HUES48 (cell line): Measurements from ENCODE around the gene FHIT.

Experiments
- H3K27ac ChIP-seq: one replicate; pipeline ENCODE4 v1.7.0; 2013; ENCODE audit warnings: low read depth, low read length, inconsistent platforms
- H3K27me3 ChIP-seq: 2 replicates; pipeline ENCODE4 v1.6.1; 2013; ENCODE audit warnings: mild to moderate bottlenecking, low read length; ENCODE audit not compliant: control insufficient read depth, insufficient read depth
- H3K36me3 ChIP-seq: 2 replicates; pipeline ENCODE4 v1.6.1; 2013; ENCODE audit warnings: low read length; ENCODE audit not compliant: control insufficient read depth, insufficient read depth
- H3K4me1 ChIP-seq: 2 replicates; pipeline ENCODE4 v1.6.1; 2013; ENCODE audit warnings: mild to moderate bottlenecking, low read length; ENCODE audit not compliant: control insufficient read depth, insufficient read depth
- H3K4me3 ChIP-seq: 2 replicates; pipeline ENCODE4 v1.5.1; 2013; ENCODE audit warnings: mild to moderate bottlenecking, low read depth, low read length
- H3K9ac ChIP-seq: 2 replicates; pipeline ENCODE4 v1.6.1; 2013; ENCODE audit warnings: mild to moderate bottlenecking, low read depth, low read length, moderate library complexity
- H3K9me3 ChIP-seq: 2 replicates; pipeline ENCODE4 v1.6.1; 2013; ENCODE audit warnings: low read length; ENCODE audit not compliant: control insufficient read depth, insufficient read depth

Gene FHIT

GRCh38 chr3:60048447-60048848 is 1202.8 kb downstream of the FHIT start:
- Histone ChIP-seq H3K9me3 (no peaks in the 10 kb centered on the region), H3K4me1 (no peaks in the 10 kb centered on the region), H3K27me3 (no peaks in the 10 kb centered on the region), H3K4me3 (no peak overlapping the region), H3K9ac (no peak overlapping the region), H3K36me3 (no peaks in the 10 kb centered on the region), H3K27ac (no peak overlapping the region)

- Histone ChIP-seq H3K27ac (no peak overlapping the region), H3K4me1 (no peaks in the 10 kb centered on the region), H3K4me3 (no peak overlapping the region), H3K9me3 (no peaks in the 10 kb centered on the region), H3K27me3 (no peaks in the 10 kb centered on the region), H3K36me3 (no peaks in the 10 kb centered on the region), H3K9ac (no peak overlapping the region)
These were observed 1203.6 kb downstream of the FHIT start for GRCh38 chr3:60047426-60048200.

- Histone ChIP-seq H3K4me3 (no peak overlapping the region), H3K36me3 (no peaks in the 10 kb centered on the region), H3K9me3 (no peaks in the 10 kb centered on the region), H3K9ac (no peak overlapping the region), H3K4me1 (no peaks in the 10 kb centered on the region), H3K27ac (no peak overlapping the region), H3K27me3 (no peaks in the 10 kb centered on the region)
These were observed 1205.0 kb downstream of the FHIT start for GRCh38 chr3:60046210-60046609.

- H3K27ac ChIP-seq, result no peak overlapping the region
- H3K4me3 ChIP-seq, result no peak overlapping the region
These were observed 1205.6 kb downstream of the FHIT start for GRCh38 chr3:60045686-60046085.

GRCh38 chr3:60036803-60037202 is 1214.4 kb downstream of the FHIT start:
- no peaks in the 10 kb centered on the region for H3K36me3 ChIP-seq
- H3K9me3 ChIP-seq, result no peaks in the 10 kb centered on the region
- no peak overlapping the region for H3K9ac ChIP-seq
- H3K27ac ChIP-seq, result no peak overlapping the region
- no peaks in the 10 kb centered on the region for H3K4me1 ChIP-seq
- no peaks in the 10 kb centered on the region for H3K27me3 ChIP-seq
- H3K4me3 ChIP-seq, result no peak overlapping the region

More at GRCh38 chr3:60045686-60046085, 1205.6 kb downstream of the FHIT start:
- Histone ChIP-seq H3K4me1 (no peaks in the 10 kb centered on the region), H3K9ac (no peak overlapping the region), H3K36me3 (no peaks in the 10 kb centered on the region), H3K9me3 (no peaks in the 10 kb centered on the region), H3K27me3 (no peaks in the 10 kb centered on the region)

- Histone ChIP-seq H3K9me3 (no peaks in the 10 kb centered on the region), H3K27me3 (no peaks in the 10 kb centered on the region), H3K36me3 (no peaks in the 10 kb centered on the region), H3K4me1 (no peaks in the 10 kb centered on the region), H3K27ac (no peak overlapping the region), H3K4me3 (no peak overlapping the region), H3K9ac (no peak overlapping the region)
These were observed 1217.3 kb downstream of the FHIT start for GRCh38 chr3:60033901-60034453.

GRCh38 chr3:60030982-60031381 is 1220.3 kb downstream of the FHIT start:
- no peaks in the 10 kb centered on the region for H3K9me3 ChIP-seq
- H3K27me3 ChIP-seq, result no peaks in the 10 kb centered on the region
- no peak overlapping the region for H3K9ac ChIP-seq
- no peak overlapping the region for H3K4me3 ChIP-seq
- H3K4me1 ChIP-seq, result 0 out of 2 replicates have a peak, but pooled peaks cover under 1% of the 10 kb centered on the region
- H3K27ac ChIP-seq, result no peak overlapping the region
- no peaks in the 10 kb centered on the region for H3K36me3 ChIP-seq

- H3K9ac ChIP-seq, result no peak overlapping the region
- H3K4me3 ChIP-seq, result no peak overlapping the region
- H3K27ac ChIP-seq, result no peak overlapping the region
These were observed 1223.0 kb downstream of the FHIT start for GRCh38 chr3:60028233-60028632.

GRCh38 chr3:60027335-60027734 is 1223.9 kb downstream of the FHIT start:
- Histone ChIP-seq H3K9me3 (no peaks in the 10 kb centered on the region), H3K9ac (no peak overlapping the region), H3K27me3 (no peaks in the 10 kb centered on the region), H3K4me1 (peaks cover 5% of the 10 kb centered on the region; the same call in 1 of the 2 replicates), H3K27ac (no peak overlapping the region), H3K36me3 (no peaks in the 10 kb centered on the region), H3K4me3 (no peak overlapping the region)

More at GRCh38 chr3:60028233-60028632, 1223.0 kb downstream of the FHIT start:
- Histone ChIP-seq H3K27me3 (no peaks in the 10 kb centered on the region), H3K9me3 (no peaks in the 10 kb centered on the region), H3K4me1 (peaks cover 5% of the 10 kb centered on the region; the same call in 1 of the 2 replicates), H3K36me3 (no peaks in the 10 kb centered on the region)

- Histone ChIP-seq H3K36me3 (no peaks in the 10 kb centered on the region), H3K27ac (no peak overlapping the region), H3K4me3 (no peak overlapping the region), H3K9ac (no peak overlapping the region), H3K27me3 (no peaks in the 10 kb centered on the region), H3K4me1 (peaks cover 5% of the 10 kb centered on the region; the same call in 1 of the 2 replicates), H3K9me3 (no peaks in the 10 kb centered on the region)
These were observed 1225.9 kb downstream of the FHIT start for GRCh38 chr3:60025096-60026050.
